KMS-11 (cell line): ENCODE data around the gene CCDC157.

Experiments used
- H2AFZ ChIP-seq: fragments of 200-600 bp; sonication (generic); 2 replicates; pipeline ENCODE4 v1.6.1; 2016; ENCODE audit warnings: antibody characterized with exemption, mixed run types, low read depth
- H3K27ac ChIP-seq: fragments of 200-600 bp; sonication (generic); 2 replicates; pipeline ENCODE4 v1.6.1; 2016; ENCODE audit warnings: mild to moderate bottlenecking, mixed run types
- H3K27me3 ChIP-seq: fragments of 200-600 bp; sonication (generic); 2 replicates; pipeline ENCODE4 v1.6.1; 2017; ENCODE audit warnings: mild to moderate bottlenecking, low read depth, mixed run types, moderate library complexity; ENCODE audit not compliant: insufficient read depth
- H3K36me3 ChIP-seq: fragments of 200-600 bp; sonication (generic); 2 replicates; pipeline ENCODE4 v1.6.1; 2017; ENCODE audit warnings: mild to moderate bottlenecking, mixed run types; ENCODE audit not compliant: insufficient read depth
- H3K4me1 ChIP-seq: fragments of 200-600 bp; sonication (generic); 2 replicates; pipeline ENCODE4 v1.6.1; 2016; ENCODE audit warnings: mild to moderate bottlenecking, low read depth, mixed run types; ENCODE audit not compliant: poor library complexity, severe bottlenecking
- H3K4me2 ChIP-seq: fragments of 200-600 bp; sonication (generic); 2 replicates; pipeline ENCODE4 v1.7.0; 2016; ENCODE audit warnings: mild to moderate bottlenecking, mixed run types
- H3K4me3 ChIP-seq: fragments of 200-600 bp; sonication (generic); IDR thresholded peaks from 2 replicates; pipeline ENCODE4 v1.6.1; 2017; ENCODE audit warnings: low read depth, low read length, mixed read lengths; ENCODE audit not compliant: insufficient read depth
- H3K79me2 ChIP-seq: fragments of 200-600 bp; sonication (generic); 2 replicates; pipeline ENCODE4 v1.6.1; 2016; ENCODE audit warnings: low read depth, mixed run types; ENCODE audit not compliant: insufficient read depth
- H3K9ac ChIP-seq: fragments of 200-600 bp; sonication (generic); 2 replicates; pipeline ENCODE4 v1.6.1; 2016; ENCODE audit warnings: mild to moderate bottlenecking, mixed run types
- H4K20me1 ChIP-seq: fragments of 200-600 bp; sonication (generic); 2 replicates; pipeline ENCODE4 v1.6.1; 2016; ENCODE audit warnings: mild to moderate bottlenecking, mixed run types; ENCODE audit not compliant: insufficient read depth
- CTCF ChIP-seq: fragments of 200-600 bp; sonication (generic); conservative IDR thresholded peaks from 2 replicates; pipeline ENCODE4 v1.6.1; 2017; ENCODE audit warnings: low read depth, mild to moderate bottlenecking, antibody characterized with exemption, low read length, moderate library complexity, mixed read lengths

Gene CCDC157

GRCh38 chr22:30351226-30351625 lies 5.6 kb upstream of the CCDC157 start:
- Histone ChIP-seq H4K20me1 (no peaks in the 10 kb centered on the region), H3K4me1 (peaks cover 24% of the 10 kb centered on the region), H3K4me2 (no peak overlapping the region), H3K27ac (no peak overlapping the region), H2AFZ (no peak overlapping the region), H3K36me3 (no peaks in the 10 kb centered on the region), H3K27me3 (no peaks in the 10 kb centered on the region), H3K4me3 (no peak overlapping the region), H3K9ac (no peak overlapping the region), H3K79me2 (peaks cover 56% of the 10 kb centered on the region)
- TF ChIP-seq CTCF, result no peak

- Histone ChIP-seq H4K20me1 (no peaks in the 10 kb centered on the region), H3K27ac (no peak overlapping the region), H3K4me3 (no peak overlapping the region), H2AFZ (no peak overlapping the region), H3K4me2 (peak overlapping the region; percentile 68; the same call in 1 of the 2 replicates), H3K79me2 (peaks cover 45% of the 10 kb centered on the region), H3K27me3 (no peaks in the 10 kb centered on the region), H3K36me3 (no peaks in the 10 kb centered on the region), H3K4me1 (peaks cover 22% of the 10 kb centered on the region), H3K9ac (no peak overlapping the region)
- TF ChIP-seq CTCF, result no peak
Observed at GRCh38 chr22:30354644-30355043, 2.2 kb upstream of the CCDC157 start.

- no peaks in the 10 kb centered on the region for H3K27me3 ChIP-seq
- peak overlapping the region; percentile 68 for H3K4me2 ChIP-seq
- peak overlapping the region; percentile 71 for H2AFZ ChIP-seq
- peak overlapping the region; percentile 79 for H3K27ac ChIP-seq
- no peaks in the 10 kb centered on the region for H4K20me1 ChIP-seq
- peak overlapping the region; percentile 96 for H3K9ac ChIP-seq
- no peak for TF ChIP-seq CTCF
- no peaks in the 10 kb centered on the region for H3K36me3 ChIP-seq
- H3K4me3 ChIP-seq, result no peak overlapping the region
- H3K4me1 ChIP-seq, result peaks cover 34% of the 10 kb centered on the region
- peaks cover 34% of the 10 kb centered on the region for H3K79me2 ChIP-seq
Observed at GRCh38 chr22:30357236-30357570, 396 bp downstream of the CCDC157 start.

GRCh38 chr22:30357650-30358215 lies 926 bp downstream of the CCDC157 start:
- H4K20me1 ChIP-seq, result no peaks in the 10 kb centered on the region
- no peaks in the 10 kb centered on the region for H3K36me3 ChIP-seq
- peaks cover 39% of the 10 kb centered on the region for H3K4me1 ChIP-seq
- peak overlapping the region; percentile 68 for H3K4me2 ChIP-seq
- H3K9ac ChIP-seq, result no peak overlapping the region
- no peak overlapping the region for H3K4me3 ChIP-seq
- TF ChIP-seq CTCF, result no peak
- no peak overlapping the region; the same call in 1 of the 2 replicates for H2AFZ ChIP-seq
- peaks cover 34% of the 10 kb centered on the region for H3K79me2 ChIP-seq
- no peaks in the 10 kb centered on the region for H3K27me3 ChIP-seq
- no peak overlapping the region for H3K27ac ChIP-seq
